Testis (tissue), 2 donors: ENCODE measurements around the gene WWC2.

Experiments
- CTCF ChIP-seq, 3 experiments: fragments of 450-650 bp in 2 of 3; fragments of 200-600 bp in 1 of 3; sonication (generic) in 1 of 3; IDR thresholded peaks; one replicate each; pipeline ENCODE4 v1.5.1; 2016 to 2019; ENCODE audit warnings: antibody characterized with exemption in 3 of 3, mild to moderate bottlenecking in 2 of 3, moderate library complexity in 1 of 3
- POLR2A ChIP-seq: fragments of 450-650 bp; IDR thresholded peaks from one replicate; pipeline ENCODE4 v1.6.1; 2017; ENCODE audit warnings: antibody characterized with exemption, mild to moderate bottlenecking, moderate library complexity

DNA sequence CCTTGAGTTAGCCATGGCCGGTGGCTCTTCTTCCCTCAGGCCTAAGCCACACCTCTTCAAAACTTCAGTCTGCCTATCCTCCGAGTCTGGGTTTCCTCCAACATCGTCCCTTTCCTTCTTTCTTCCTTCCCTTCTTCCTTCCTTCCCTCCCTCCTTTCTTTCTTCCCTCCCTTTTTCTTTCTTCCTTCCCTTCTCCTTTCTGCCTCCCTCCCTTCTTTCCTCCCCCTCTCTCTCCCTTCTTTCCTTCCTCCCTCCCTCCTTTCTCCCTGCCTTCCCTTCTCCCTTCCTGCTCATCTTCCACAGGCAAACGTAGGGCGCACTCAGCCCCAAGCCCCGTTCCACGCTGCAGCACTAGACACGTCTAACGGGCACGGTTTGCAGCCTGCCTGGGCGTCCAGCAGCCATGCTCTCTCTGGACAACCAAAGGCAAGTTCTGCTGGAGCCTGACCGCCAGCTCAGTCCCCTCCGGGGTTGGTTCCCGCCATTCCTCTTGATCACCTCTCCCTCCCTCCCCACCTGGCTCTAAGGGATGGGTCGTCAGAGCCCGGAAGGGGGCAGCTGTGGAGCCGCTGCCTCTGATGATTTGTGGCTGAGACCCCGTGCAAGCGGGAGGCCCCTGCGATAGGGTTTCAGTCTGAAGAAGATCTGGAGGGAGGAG, 257.2 kb downstream of the WWC2 start:
- TF ChIP-seq POLR2A: no peak
- TF ChIP-seq CTCF (IDR thresholded peaks at IDR 0.05): no peak
